Natural killer cell treated with Interleukin-12 subunit alpha and Interleukin-12 subunit beta and Interleukin-15 and Interleukin-18, amount 100 ng/mL, for 72 hours (primary cell): ENCODE data around the gene SETDB2. TPM values are rescaled to one million over a fixed set of nuclear protein-coding genes. Genes with fewer than 3 reads are reported as not detected.

ENCODE experiments used
- ATAC-seq, 2 donors: fragments of 150-1000 bp; cut with Tn5 transposase in 1 of 2; sonication (Bioruptor Pico), chemical (Tn5 transposase) in 1 of 2; 2 replicates each; pipeline ENCODE4 v1.10.0; 2021
- DNase-seq: peaks from one replicate; pipeline ENCODE4 v3.0.0; 2022; ENCODE audit warnings: low spot score
- H3K27ac Mint-ChIP-seq, 2 donors: 1 replicate in 1 of 2; 2 replicates in 1 of 2; pipeline ENCODE4 v1.8.0; 2022; ENCODE audit warnings: mixed read lengths in 2 of 2, mild to moderate bottlenecking in 1 of 2, moderate library complexity in 1 of 2
- H3K27me3 Mint-ChIP-seq, 2 donors: 1 replicate in 1 of 2; 2 replicates in 1 of 2; pipeline ENCODE4 v1.8.0; 2022; ENCODE audit warnings: mixed read lengths in 2 of 2
- H3K36me3 Mint-ChIP-seq: one replicate; pipeline ENCODE4 v1.8.0; 2022; ENCODE audit warnings: mixed read lengths
- H3K4me1 Mint-ChIP-seq, 2 donors: 1 replicate in 1 of 2; 2 replicates in 1 of 2; pipeline ENCODE4 v1.8.0; 2022; ENCODE audit warnings: low read depth in 2 of 2, mixed read lengths in 2 of 2, mild to moderate bottlenecking in 1 of 2
- H3K4me3 Mint-ChIP-seq: one replicate; pipeline ENCODE4 v1.8.0; 2022; ENCODE audit warnings: mixed read lengths
- H3K9me3 Mint-ChIP-seq: 2 replicates; pipeline ENCODE4 v1.8.0; 2022; ENCODE audit warnings: mixed read lengths
- total RNA-seq, 2 donors: library from RNA; stranded (reverse); gene quantifications; one replicate each; pipeline ENCODE4 v1.2.3, GENCODE V29; 2022

Gene SETDB2
- total RNA-seq, 2 donors from 2014 or later = 9.8 to 14.0 TPM

DNA sequence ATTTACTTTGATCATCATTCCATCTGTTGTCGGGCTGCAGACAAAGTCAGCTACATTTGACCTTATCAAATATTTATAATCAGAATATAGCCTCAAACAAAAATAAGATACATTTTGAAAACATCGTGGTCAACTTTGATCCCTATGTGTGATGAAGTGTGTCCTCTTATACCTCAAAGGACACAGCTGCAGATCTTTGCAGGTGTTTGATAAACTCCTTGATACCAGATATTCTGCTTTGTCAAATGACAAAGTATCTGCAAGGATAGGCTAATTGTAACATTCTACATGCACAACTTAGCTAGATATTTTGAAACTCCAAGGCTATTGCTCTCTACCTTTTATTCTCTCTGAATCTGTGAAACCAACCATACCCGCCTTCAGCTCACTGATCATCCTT, 95.7 kb downstream of the SETDB2 start:
- H3K9me3 Mint-ChIP-seq = no peaks in the 10 kb centered on the region
- H3K4me3 Mint-ChIP-seq = no peak overlapping the region
- no peak for ATAC-seq
- no peak for DNase-seq
- no peaks in the 10 kb centered on the region for H3K27me3 Mint-ChIP-seq
- peaks cover 15% of the 10 kb centered on the region for H3K36me3 Mint-ChIP-seq
- peak overlapping the region in 1 of 2 donors; percentile 36 for H3K27ac Mint-ChIP-seq
- peaks cover 0 to 2% of the 10 kb centered on the region in 2 donors for H3K4me1 Mint-ChIP-seq

- Mint-ChIP-seq H3K27ac (peak overlapping the region in 1 of 2 donors; percentile 36), H3K9me3 (no peaks in the 10 kb centered on the region), H3K4me3 (no peak overlapping the region), H3K27me3 (no peaks in the 10 kb centered on the region), H3K4me1 (peaks cover 0 to 2% of the 10 kb centered on the region in 2 donors), H3K36me3 (peaks cover 15% of the 10 kb centered on the region)
- DNase-seq (no peak), ATAC-seq (no peak)
Measured at GRCh38 chr13:49540552-49540951, 96.5 kb downstream of the SETDB2 start.

DNA sequence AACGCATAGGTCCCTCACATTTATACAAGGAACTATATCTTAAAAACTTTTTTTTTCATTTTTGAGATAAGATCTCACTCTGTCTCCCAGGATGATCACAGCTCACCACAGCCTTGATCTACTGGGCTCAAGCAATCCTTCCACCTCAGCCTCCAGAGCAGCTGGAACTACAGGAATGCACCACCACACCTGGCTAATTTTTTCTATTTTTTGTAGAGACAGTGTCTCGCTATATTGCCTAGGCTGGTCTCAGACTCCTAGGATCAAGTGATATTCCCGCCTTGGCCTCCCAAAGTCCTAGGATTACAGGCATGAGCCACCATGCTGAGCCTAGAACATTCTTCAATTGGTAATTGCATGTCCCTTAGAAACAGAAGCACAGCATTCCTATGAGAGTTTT, 99.6 kb downstream of the SETDB2 start:
- Mint-ChIP-seq H3K27me3 (no peaks in the 10 kb centered on the region), H3K36me3 (peaks cover 18% of the 10 kb centered on the region), H3K4me1 (peaks cover 0 to 2% of the 10 kb centered on the region in 2 donors), H3K9me3 (no peaks in the 10 kb centered on the region), H3K27ac (no peak overlapping the region), H3K4me3 (no peak overlapping the region)
- ATAC-seq (no peak), DNase-seq (no peak)

Other genes with a start within 250 kb of the SETDB2 start
- gene MLNR, start 223.9 kb upstream of the SETDB2 start, total RNA-seq = not detected
- gene CDADC1, start 196.3 kb upstream of the SETDB2 start, total RNA-seq = 10 to 100 TPM; 13.1 to 14.9 TPM
- gene CAB39L, start 210 bp upstream of the SETDB2 start, total RNA-seq = 1 to 10 TPM; 6.4 to 8.1 TPM
- 10 to 100 TPM; 58.2 to 78.2 TPM for gene PHF11, start 51.7 kb downstream of the SETDB2 start, total RNA-seq
- gene RCBTB1, start 141.3 kb downstream of the SETDB2 start, total RNA-seq = 10 to 100 TPM; 13.0 to 21.3 TPM
- under 1 TPM; 0.48 to 0.50 TPM for gene ARL11, start 184.2 kb downstream of the SETDB2 start, total RNA-seq
- gene EBPL, start 247.2 kb downstream of the SETDB2 start, total RNA-seq = 10 to 100 TPM; 20.1 to 39.0 TPM